ENCODE results near the gene JAKMIP1. TPM values are rescaled to one million over a fixed set of nuclear protein-coding genes. Genes with fewer than 3 reads are reported as not detected.

Gene JAKMIP1
- polyA plus RNA-seq, 4 donors: 0.09 to 0.14 TPM; not detected in 2

- DNase-seq (ENCODE audit: low read depth in 4 of 4, low spot score in 3 of 4): no peak
Measured at GRCh38 chr4:6049278-6049677, 151.1 kb downstream of the JAKMIP1 start.

GRCh38 chr4:6048537-6048936 is 151.8 kb downstream of the JAKMIP1 start:
- no peak for DNase-seq (ENCODE audit: low read depth in 4 of 4, low spot score in 3 of 4)

- DNase-seq (ENCODE audit: low read depth in 4 of 4, low spot score in 3 of 4): no peak
Measured at GRCh38 chr4:6047130-6047673, 153.1 kb downstream of the JAKMIP1 start.

- DNase-seq (ENCODE audit: low read depth in 4 of 4, low spot score in 3 of 4): no peak
Measured at GRCh38 chr4:6046526-6047129, 153.7 kb downstream of the JAKMIP1 start.

GRCh38 chr4:6044805-6045204 is 155.5 kb downstream of the JAKMIP1 start:
- no peak for DNase-seq (ENCODE audit: low read depth in 4 of 4, low spot score in 3 of 4)

GRCh38 chr4:6044276-6044675 is 156.1 kb downstream of the JAKMIP1 start:
- DNase-seq (ENCODE audit: low read depth in 4 of 4, low spot score in 3 of 4): no peak

GRCh38 chr4:6043843-6044242 is 156.5 kb downstream of the JAKMIP1 start:
- DNase-seq (ENCODE audit: low read depth in 4 of 4, low spot score in 3 of 4): no peak

GRCh38 chr4:6043188-6043587 is 157.2 kb downstream of the JAKMIP1 start:
- DNase-seq (ENCODE audit: low read depth in 4 of 4, low spot score in 3 of 4): no peak

GRCh38 chr4:6042293-6043063 is 157.9 kb downstream of the JAKMIP1 start:
- no peak for DNase-seq (ENCODE audit: low read depth in 4 of 4, low spot score in 3 of 4)

GRCh38 chr4:6041800-6042199 is 158.5 kb downstream of the JAKMIP1 start:
- no peak for DNase-seq (ENCODE audit: low read depth in 4 of 4, low spot score in 3 of 4)

- no peak for DNase-seq (ENCODE audit: low read depth in 4 of 4, low spot score in 3 of 4)
Measured at GRCh38 chr4:6038711-6039110, 161.6 kb downstream of the JAKMIP1 start.

GRCh38 chr4:6035786-6036185 is 164.6 kb downstream of the JAKMIP1 start:
- no peak for DNase-seq (ENCODE audit: low read depth in 4 of 4, low spot score in 3 of 4)

- no peak for DNase-seq (ENCODE audit: low read depth in 4 of 4, low spot score in 3 of 4)
Measured at GRCh38 chr4:6033381-6033780, 167.0 kb downstream of the JAKMIP1 start.

GRCh38 chr4:6032249-6033244 is 167.8 kb downstream of the JAKMIP1 start:
- DNase-seq (ENCODE audit: low read depth in 4 of 4, low spot score in 3 of 4): no peak

GRCh38 chr4:6031846-6032245 is 168.5 kb downstream of the JAKMIP1 start:
- no peak for DNase-seq (ENCODE audit: low read depth in 4 of 4, low spot score in 3 of 4)

- DNase-seq (ENCODE audit: low read depth in 4 of 4, low spot score in 3 of 4): no peak
Measured at GRCh38 chr4:6030679-6031078, 169.7 kb downstream of the JAKMIP1 start.

GRCh38 chr4:6029254-6029653 is 171.1 kb downstream of the JAKMIP1 start:
- no peak for DNase-seq (ENCODE audit: low read depth in 4 of 4, low spot score in 3 of 4)

GRCh38 chr4:6028168-6028567 is 172.2 kb downstream of the JAKMIP1 start:
- no peak for DNase-seq (ENCODE audit: low read depth in 4 of 4, low spot score in 3 of 4)

GRCh38 chr4:6027392-6027791 is 173.0 kb downstream of the JAKMIP1 start:
- DNase-seq (ENCODE audit: low read depth in 4 of 4, low spot score in 3 of 4): no peak

GRCh38 chr4:6024313-6024960 is 175.9 kb downstream of the JAKMIP1 start:
- DNase-seq (ENCODE audit: low read depth in 4 of 4, low spot score in 3 of 4): peak; percentile 14 to 27 (median 18)
